T-helper 2 cell treated with Interferon-gamma antibody and Interleukin-4, amounts not matched to agents 5 μg/mL and 100 μg/mL, for 36 hours (primary cell): ENCODE data around the gene BAMBI.

Source experiments
- DNase-seq: peaks from one replicate; pipeline ENCODE4 v3.0.0; 2021; ENCODE audit warnings: low spot score
- H3K27ac Mint-ChIP-seq: one replicate; pipeline ENCODE4 v1.8.0; 2021; ENCODE audit warnings: mild to moderate bottlenecking, mixed read lengths
- H3K27me3 Mint-ChIP-seq: one replicate; pipeline ENCODE4 v1.8.0; 2021; ENCODE audit warnings: low read depth, mixed read lengths
- H3K36me3 Mint-ChIP-seq: one replicate; pipeline ENCODE4 v1.8.0; 2021; ENCODE audit warnings: low read depth, mixed read lengths
- H3K4me1 Mint-ChIP-seq: one replicate; pipeline ENCODE4 v1.8.0; 2021; ENCODE audit warnings: low read depth, mixed read lengths
- H3K4me3 Mint-ChIP-seq: one replicate; pipeline ENCODE4 v1.8.0; 2022; ENCODE audit warnings: mild to moderate bottlenecking, moderate library complexity, mixed read lengths
- H3K9me3 Mint-ChIP-seq: one replicate; pipeline ENCODE4 v1.8.0; 2021; ENCODE audit warnings: mixed read lengths

Gene BAMBI

GRCh38 chr10:28663576-28664368 is 13.5 kb upstream of the BAMBI start:
- peak; percentile 41 for DNase-seq
- no peaks in the 10 kb centered on the region for H3K9me3 Mint-ChIP-seq
- no peak overlapping the region for H3K4me3 Mint-ChIP-seq
- H3K4me1 Mint-ChIP-seq = peaks cover 3% of the 10 kb centered on the region
- H3K36me3 Mint-ChIP-seq = no peaks in the 10 kb centered on the region
- H3K27ac Mint-ChIP-seq = no peak overlapping the region
- H3K27me3 Mint-ChIP-seq = peaks cover 29% of the 10 kb centered on the region

GRCh38 chr10:28664369-28664740 is 13.0 kb upstream of the BAMBI start:
- no peak overlapping the region for H3K4me3 Mint-ChIP-seq
- no peak for DNase-seq
- peaks cover 35% of the 10 kb centered on the region for H3K27me3 Mint-ChIP-seq

GRCh38 chr10:28666751-28667467 is 10.4 kb upstream of the BAMBI start:
- Mint-ChIP-seq H3K27me3 (peaks cover 52% of the 10 kb centered on the region), H3K9me3 (no peaks in the 10 kb centered on the region), H3K4me3 (no peak overlapping the region), H3K27ac (no peak overlapping the region), H3K4me1 (peaks cover 9% of the 10 kb centered on the region), H3K36me3 (no peaks in the 10 kb centered on the region)
- DNase-seq = no peak

More at GRCh38 chr10:28664369-28664740, 13.0 kb upstream of the BAMBI start:
- H3K4me1 Mint-ChIP-seq = peaks cover 7% of the 10 kb centered on the region
- no peaks in the 10 kb centered on the region for H3K9me3 Mint-ChIP-seq
- H3K36me3 Mint-ChIP-seq = no peaks in the 10 kb centered on the region
- H3K27ac Mint-ChIP-seq = no peak overlapping the region

GRCh38 chr10:28668363-28669226 is 8.7 kb upstream of the BAMBI start:
- DNase-seq = peak; percentile 47
- Mint-ChIP-seq H3K9me3 (no peaks in the 10 kb centered on the region), H3K4me3 (peak overlapping the region; percentile 78), H3K27ac (no peak overlapping the region), H3K36me3 (no peaks in the 10 kb centered on the region), H3K4me1 (peaks cover 9% of the 10 kb centered on the region), H3K27me3 (peaks cover 57% of the 10 kb centered on the region)

DNA sequence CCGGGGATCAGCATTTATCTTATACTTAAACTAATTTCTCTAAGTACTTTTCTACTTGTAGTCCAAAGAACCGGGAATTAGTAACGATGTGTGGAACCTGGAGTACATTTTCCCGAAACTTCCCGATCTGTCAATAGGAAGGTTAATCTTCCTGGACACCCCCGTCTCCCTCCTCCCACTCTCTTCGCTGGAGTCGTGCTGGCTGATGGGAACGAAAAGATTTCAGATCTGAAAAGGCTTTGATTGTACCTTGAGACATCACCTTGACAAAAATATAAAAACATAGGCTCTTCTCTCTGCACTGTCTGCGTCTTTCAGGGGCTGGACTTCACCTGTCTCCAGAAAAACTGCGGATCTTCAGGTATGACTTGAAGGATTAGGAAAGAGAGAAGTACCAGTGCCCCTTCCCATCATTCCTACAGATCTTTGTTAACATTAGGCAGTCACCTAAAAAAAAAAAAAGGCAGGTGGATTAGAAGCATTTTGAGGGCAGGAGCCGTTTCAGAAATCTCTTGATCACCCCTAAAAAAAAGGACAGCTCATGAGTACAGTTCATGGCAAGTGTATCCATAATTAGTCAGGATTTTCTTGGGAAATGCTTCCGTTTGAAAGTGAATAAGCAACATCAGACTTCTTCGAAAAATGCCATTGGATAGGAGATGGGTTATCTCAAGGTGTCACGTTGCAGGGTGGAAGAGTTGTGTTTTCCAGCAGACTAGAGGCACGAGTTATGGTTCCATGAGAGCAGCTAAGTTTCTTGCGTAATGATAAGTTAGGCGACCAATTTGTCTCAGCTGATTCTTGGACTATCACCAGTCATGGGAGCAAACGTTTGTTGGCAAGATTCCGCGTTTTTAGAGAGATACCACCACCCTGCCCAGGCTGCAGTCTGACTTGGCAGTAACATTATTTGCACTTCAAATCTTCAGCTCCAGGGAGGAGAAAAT is 7.8 kb upstream of the BAMBI start:
- no peaks in the 10 kb centered on the region for H3K36me3 Mint-ChIP-seq
- peaks cover 63% of the 10 kb centered on the region for H3K27me3 Mint-ChIP-seq
- no peak overlapping the region for H3K27ac Mint-ChIP-seq
- H3K4me3 Mint-ChIP-seq = peak overlapping the region; percentile 78
- H3K9me3 Mint-ChIP-seq = no peaks in the 10 kb centered on the region
- DNase-seq = no peak
- H3K4me1 Mint-ChIP-seq = peaks cover 9% of the 10 kb centered on the region

DNA sequence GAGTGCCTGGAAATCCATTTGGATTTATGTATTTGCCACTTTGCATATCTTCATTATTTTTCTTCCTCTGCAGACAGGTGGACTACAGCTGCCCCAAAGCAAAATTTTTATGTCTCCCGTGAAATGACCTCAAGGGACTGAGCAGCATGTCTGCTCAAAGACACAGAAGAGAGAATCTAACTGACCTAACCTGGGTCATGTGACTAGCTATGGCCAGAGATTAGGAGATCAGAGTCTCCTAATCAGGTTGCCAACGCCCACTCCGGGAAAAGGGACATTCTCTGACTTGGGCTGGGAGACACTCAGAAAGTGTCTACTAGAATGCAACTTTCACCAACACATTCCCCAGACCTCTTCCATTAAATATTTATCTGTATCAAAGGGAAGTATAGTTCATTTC is 2.5 kb upstream of the BAMBI start:
- Mint-ChIP-seq H3K36me3 (no peaks in the 10 kb centered on the region), H3K4me1 (peaks cover 13% of the 10 kb centered on the region), H3K27me3 (peaks cover 70% of the 10 kb centered on the region), H3K27ac (no peak overlapping the region), H3K4me3 (no peak overlapping the region), H3K9me3 (no peaks in the 10 kb centered on the region)
- no peak for DNase-seq

DNA sequence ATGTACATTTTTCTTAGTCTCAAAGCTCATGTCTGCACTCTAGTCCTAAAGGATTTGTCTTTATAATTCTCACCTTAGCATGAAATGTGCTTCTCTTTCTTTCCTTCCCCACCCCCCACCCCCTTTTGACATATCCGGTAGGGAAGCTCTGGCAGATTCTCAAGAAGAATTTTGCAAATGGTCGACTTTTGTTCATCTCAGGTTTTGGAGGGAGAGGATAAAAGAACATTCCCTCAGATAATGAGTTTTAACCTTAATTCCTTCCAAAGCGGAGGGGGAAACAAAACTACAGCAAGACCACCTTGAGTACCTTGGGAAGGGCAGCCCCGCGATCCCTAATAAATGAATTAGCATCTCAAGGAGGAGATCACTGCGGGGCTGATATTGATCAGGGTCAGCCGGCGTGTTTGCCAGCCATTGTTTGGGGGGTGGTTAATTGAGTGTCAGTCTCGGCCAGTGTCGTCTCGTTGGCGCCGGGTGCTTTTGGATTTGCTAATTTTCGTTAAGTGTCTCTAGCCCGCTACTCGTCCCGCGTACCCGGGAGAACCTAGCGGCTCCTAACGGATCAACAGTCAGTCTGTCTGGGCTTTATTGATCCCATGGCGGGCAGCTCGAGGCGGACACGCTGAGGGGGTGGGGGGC is 874 bp upstream of the BAMBI start:
- DNase-seq = peak; percentile 6
- H3K9me3 Mint-ChIP-seq = no peaks in the 10 kb centered on the region
- H3K36me3 Mint-ChIP-seq = no peaks in the 10 kb centered on the region
- no peak overlapping the region for H3K27ac Mint-ChIP-seq
- H3K4me3 Mint-ChIP-seq = peak overlapping the region; percentile 71
- H3K27me3 Mint-ChIP-seq = peaks cover 77% of the 10 kb centered on the region
- H3K4me1 Mint-ChIP-seq = peaks cover 20% of the 10 kb centered on the region

GRCh38 chr10:28677888-28678686 is 766 bp downstream of the BAMBI start:
- Mint-ChIP-seq H3K4me1 (peaks cover 20% of the 10 kb centered on the region), H3K4me3 (peak overlapping the region; percentile 65), H3K36me3 (no peaks in the 10 kb centered on the region), H3K27me3 (peaks cover 80% of the 10 kb centered on the region), H3K27ac (no peak overlapping the region), H3K9me3 (no peaks in the 10 kb centered on the region)
- peak; percentile 7 for DNase-seq

DNA sequence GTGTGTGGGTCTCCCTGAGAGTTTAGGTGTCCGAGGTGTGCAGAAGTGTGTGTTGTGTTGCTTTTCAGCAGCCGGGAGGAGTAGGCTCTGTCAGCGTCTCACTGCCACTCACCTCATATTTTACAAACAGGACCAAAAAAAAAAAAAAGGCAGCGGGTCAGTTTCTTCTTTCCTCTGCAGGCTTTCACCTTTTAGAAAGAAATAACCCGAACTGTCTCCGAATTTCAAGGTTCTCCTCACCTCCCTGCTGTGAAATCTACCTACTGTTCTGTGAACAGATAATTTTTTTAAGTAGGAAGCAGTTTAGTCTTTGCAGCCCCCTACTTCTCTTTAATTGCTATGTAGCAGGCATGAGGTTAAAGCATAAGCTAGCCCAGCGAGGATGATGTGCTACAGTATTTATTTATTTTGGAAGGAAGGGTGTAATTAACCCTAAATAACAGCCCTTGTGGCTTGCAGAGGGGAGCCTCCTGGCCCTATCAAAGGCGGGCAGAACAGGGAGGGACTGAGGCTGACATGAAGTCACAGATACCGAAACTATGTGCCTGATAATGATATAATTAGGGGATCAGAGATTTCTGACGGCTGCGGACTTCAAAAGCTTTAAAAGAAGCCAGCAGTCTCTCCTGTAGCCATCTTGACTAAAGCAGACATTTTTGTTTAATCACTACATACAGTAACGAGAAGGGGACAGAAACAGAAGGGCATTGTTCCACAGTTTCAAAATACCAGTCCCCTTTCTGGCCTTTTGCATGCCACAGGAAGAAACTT is 1.6 kb downstream of the BAMBI start:
- H3K27me3 Mint-ChIP-seq = peaks cover 78% of the 10 kb centered on the region
- peaks cover 20% of the 10 kb centered on the region for H3K4me1 Mint-ChIP-seq
- no peaks in the 10 kb centered on the region for H3K9me3 Mint-ChIP-seq
- H3K36me3 Mint-ChIP-seq = no peaks in the 10 kb centered on the region
- no peak overlapping the region for H3K27ac Mint-ChIP-seq
- H3K4me3 Mint-ChIP-seq = peak overlapping the region; percentile 65
- DNase-seq = no peak

- Mint-ChIP-seq H3K27me3 (peaks cover 69% of the 10 kb centered on the region), H3K36me3 (no peaks in the 10 kb centered on the region), H3K4me1 (peaks cover 20% of the 10 kb centered on the region), H3K4me3 (no peak overlapping the region), H3K9me3 (no peaks in the 10 kb centered on the region), H3K27ac (no peak overlapping the region)
- no peak for DNase-seq
Measured at GRCh38 chr10:28679581-28680357, 2.4 kb downstream of the BAMBI start.

DNA sequence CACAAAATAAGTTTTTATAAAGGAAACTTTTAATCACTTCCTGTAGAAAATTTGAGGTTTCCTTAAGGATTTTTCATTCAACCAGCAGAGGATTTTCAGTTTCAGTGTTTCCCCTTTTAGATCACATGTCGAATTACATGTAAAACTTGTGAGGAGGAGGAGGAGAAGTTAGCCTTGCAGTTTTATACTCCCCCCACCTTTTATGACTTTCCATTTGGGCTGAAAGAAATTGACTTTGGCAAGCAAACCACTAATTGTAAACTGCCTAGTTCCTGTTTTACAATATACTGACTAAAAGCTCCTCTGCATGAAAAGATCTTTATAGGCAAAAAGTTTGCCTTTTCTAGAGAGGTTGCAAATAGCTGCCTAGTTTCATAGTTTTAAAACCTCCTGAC is 3.0 kb downstream of the BAMBI start:
- no peak overlapping the region for H3K4me3 Mint-ChIP-seq

More for the DNA sequence above, 3.0 kb downstream of the BAMBI start:
- Mint-ChIP-seq H3K27me3 (peaks cover 63% of the 10 kb centered on the region), H3K36me3 (no peaks in the 10 kb centered on the region), H3K27ac (no peak overlapping the region), H3K4me1 (peaks cover 20% of the 10 kb centered on the region), H3K9me3 (no peaks in the 10 kb centered on the region)
- no peak for DNase-seq
